ENCODE data around the gene CYP46A1.

CYP46A1 gene

DNA sequence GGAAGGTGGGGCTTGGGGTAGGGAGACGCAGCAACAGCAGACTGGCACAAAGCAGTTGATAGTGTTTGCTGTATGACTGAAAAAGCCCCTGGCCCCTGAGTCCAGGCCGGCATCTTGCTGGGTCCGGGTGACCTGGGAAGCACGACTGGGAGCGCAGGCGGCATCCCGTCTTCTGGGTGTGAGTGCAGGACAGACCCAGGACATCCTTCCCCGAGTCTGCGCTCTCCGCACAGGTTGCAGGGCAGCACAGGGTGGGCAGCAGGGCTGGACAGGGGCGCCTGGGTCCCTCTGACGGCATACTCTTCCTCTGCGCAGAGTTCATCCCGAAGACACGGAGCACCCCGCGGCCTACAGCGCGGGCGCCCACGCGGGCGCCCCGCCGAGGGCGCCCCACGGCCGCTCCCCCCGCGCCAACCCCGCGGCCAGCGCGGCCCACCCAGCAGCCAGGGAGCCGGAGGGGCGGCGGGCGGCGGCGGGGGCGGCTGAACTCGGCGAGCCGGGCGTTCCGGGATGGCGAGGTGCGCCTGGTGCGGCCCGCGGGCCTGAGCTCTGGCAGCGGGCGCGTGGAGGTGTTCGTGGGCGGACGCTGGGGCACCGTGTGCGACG, 9.2 kb upstream of the CYP46A1 start:
- Histone ChIP-seq H3K36me3 (ENCODE audit: control insufficient read depth, insufficient read depth, low read length) (peaks cover 2% of the 10 kb centered on the region; the same call in 1 of the 2 replicates), H3K4me1 (ENCODE audit: control insufficient read depth, insufficient read depth, low read length) (peaks cover 35% of the 10 kb centered on the region), H3K9me3 (ENCODE audit: control insufficient read depth, insufficient read depth, low read depth, low read length) (peaks cover 24% of the 10 kb centered on the region), H3K27me3 (ENCODE audit: control insufficient read depth, insufficient read depth, low read length) (no peaks in the 10 kb centered on the region), H3K4me3 (ENCODE audit: low read depth, low read length) (no peak overlapping the region), H3K27ac (ENCODE audit: low read depth, low read length) (no peak overlapping the region), H3K9ac (ENCODE audit: low read length) (no peak overlapping the region)

DNA sequence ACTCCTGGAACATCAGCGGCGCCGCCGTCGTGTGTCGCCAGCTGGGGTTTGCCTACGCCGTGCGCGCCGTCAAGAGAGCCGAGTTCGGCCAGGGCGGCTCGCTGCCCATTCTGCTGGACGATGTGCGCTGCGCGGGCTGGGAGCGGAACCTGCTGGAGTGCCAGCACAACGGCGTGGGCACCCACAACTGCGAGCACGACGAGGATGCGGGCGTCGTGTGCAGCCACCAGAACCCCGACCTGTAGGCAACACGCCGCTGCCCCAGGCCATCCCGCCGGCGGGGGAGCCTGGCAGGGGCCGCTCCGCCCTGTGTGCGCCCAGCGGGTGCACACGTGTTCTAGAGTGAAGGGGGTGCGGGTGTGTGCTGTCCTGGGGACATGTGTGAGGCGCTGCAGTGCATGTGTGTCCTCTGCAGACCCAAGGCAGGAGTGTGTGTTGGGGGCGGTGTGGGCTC, 8.7 kb upstream of the CYP46A1 start:
- peaks cover 24% of the 10 kb centered on the region for H3K9me3 ChIP-seq (ENCODE audit: control insufficient read depth, insufficient read depth, low read depth, low read length)
- no peak overlapping the region for H3K27ac ChIP-seq (ENCODE audit: low read depth, low read length)
- no peak overlapping the region for H3K9ac ChIP-seq (ENCODE audit: low read length)
- peaks cover 34% of the 10 kb centered on the region for H3K4me1 ChIP-seq (ENCODE audit: control insufficient read depth, insufficient read depth, low read length)
- no peaks in the 10 kb centered on the region for H3K27me3 ChIP-seq (ENCODE audit: control insufficient read depth, insufficient read depth, low read length)
- peaks cover 2% of the 10 kb centered on the region; the same call in 1 of the 2 replicates for H3K36me3 ChIP-seq (ENCODE audit: control insufficient read depth, insufficient read depth, low read length)
- no peak overlapping the region for H3K4me3 ChIP-seq (ENCODE audit: low read depth, low read length)

DNA sequence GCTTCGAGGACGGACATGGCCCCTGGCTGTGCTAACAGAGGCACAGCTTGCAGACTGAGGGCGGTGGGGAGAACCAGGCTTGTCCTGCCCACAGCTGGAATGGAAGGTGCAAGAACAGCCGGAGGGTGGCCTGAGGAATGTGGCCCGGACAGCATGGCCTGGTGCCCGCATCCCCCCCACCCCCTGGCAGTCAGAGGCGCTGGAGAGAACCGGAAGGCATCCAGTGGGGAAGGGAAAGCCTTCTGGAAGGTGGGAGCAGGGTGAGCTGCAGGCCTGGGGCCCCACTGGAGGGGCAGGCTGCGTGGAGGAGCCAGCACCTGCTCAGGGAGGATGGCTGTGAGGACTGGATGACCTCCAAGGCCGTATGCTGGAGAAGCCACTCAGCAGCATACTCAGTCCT, 8.1 kb upstream of the CYP46A1 start:
- Histone ChIP-seq H3K27ac (ENCODE audit: low read depth, low read length) (no peak overlapping the region), H3K9ac (ENCODE audit: low read length) (no peak overlapping the region), H3K27me3 (ENCODE audit: control insufficient read depth, insufficient read depth, low read length) (no peaks in the 10 kb centered on the region), H3K4me3 (ENCODE audit: low read depth, low read length) (no peak overlapping the region), H3K36me3 (ENCODE audit: control insufficient read depth, insufficient read depth, low read length) (peaks cover 2% of the 10 kb centered on the region; the same call in 1 of the 2 replicates), H3K9me3 (ENCODE audit: control insufficient read depth, insufficient read depth, low read depth, low read length) (peaks cover 24% of the 10 kb centered on the region), H3K4me1 (ENCODE audit: control insufficient read depth, insufficient read depth, low read length) (peaks cover 28% of the 10 kb centered on the region)

DNA sequence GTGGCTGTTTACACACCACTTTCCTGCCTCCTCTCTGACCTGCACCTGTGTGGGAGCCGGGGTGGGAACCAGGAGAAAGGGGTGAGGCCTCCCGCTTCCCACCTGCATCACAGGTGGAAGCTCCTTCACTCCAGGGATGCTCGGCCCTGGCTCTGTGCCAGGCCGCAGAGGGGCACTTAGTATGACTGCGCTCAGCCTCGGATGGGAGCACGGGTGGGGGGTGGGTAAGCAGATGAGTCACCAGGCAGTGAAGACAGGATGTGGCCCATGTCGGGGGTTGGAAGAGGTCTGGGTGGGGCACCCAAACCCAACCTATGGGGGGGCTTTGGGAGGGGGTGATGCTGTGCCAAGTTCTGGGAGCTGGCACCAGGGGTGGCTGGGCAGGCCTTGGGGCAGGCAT, 7.4 kb upstream of the CYP46A1 start:
- H3K9ac ChIP-seq (ENCODE audit: low read length): no peak overlapping the region
- peaks cover 2% of the 10 kb centered on the region; the same call in 1 of the 2 replicates for H3K36me3 ChIP-seq (ENCODE audit: control insufficient read depth, insufficient read depth, low read length)
- no peak overlapping the region for H3K27ac ChIP-seq (ENCODE audit: low read depth, low read length)
- no peak overlapping the region for H3K4me3 ChIP-seq (ENCODE audit: low read depth, low read length)
- peaks cover 24% of the 10 kb centered on the region for H3K9me3 ChIP-seq (ENCODE audit: control insufficient read depth, insufficient read depth, low read depth, low read length)
- H3K4me1 ChIP-seq (ENCODE audit: control insufficient read depth, insufficient read depth, low read length): peaks cover 21% of the 10 kb centered on the region
- no peaks in the 10 kb centered on the region for H3K27me3 ChIP-seq (ENCODE audit: control insufficient read depth, insufficient read depth, low read length)

DNA sequence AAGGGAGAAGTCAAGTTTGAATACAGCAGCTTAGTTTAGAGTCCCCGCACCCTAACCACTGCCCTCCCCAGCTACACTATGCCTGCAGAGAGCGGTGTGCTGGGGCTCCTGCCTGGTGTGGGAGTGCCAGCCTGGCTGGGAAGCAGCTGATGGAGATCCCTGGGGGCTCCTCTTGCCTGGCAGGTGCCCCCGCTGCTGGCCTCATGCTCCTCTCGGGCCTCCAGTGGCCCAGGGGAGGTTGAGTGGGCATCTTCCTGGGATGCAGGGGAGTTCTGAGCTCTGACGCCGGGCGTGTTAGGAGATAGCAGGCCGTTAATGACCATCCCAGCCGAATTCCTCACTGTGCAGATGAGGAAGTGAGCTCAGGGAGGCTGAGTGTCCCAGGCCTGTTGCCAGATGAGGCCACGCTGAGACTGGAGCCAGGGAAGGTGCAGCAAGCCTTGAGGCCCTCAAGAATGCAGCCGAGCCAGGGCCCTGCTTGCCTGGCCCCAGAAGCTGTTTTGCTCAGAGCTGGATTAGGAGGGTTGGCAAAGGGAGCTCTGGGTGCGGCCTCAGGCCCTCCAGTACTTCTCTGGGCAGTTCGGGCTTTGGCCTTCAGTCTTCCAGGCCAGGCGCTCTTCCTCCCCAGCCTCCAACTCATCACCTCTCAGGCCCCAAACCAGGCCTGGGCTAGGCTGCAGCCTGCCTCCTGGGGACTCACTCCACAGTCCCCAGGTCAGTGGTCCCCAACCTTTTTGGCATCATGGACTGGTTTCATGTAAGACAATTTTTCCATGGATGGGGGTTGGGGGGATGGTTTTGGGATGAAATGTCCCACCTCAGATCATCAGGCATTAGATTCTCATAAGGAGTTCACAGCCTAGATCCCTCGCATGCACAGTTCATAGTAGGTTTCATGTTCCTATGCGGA, 6.6 kb upstream of the CYP46A1 start:
- H3K9ac ChIP-seq (ENCODE audit: low read length): no peak overlapping the region
- H3K4me1 ChIP-seq (ENCODE audit: control insufficient read depth, insufficient read depth, low read length): peaks cover 15% of the 10 kb centered on the region
- no peak overlapping the region for H3K27ac ChIP-seq (ENCODE audit: low read depth, low read length)
- no peak overlapping the region for H3K4me3 ChIP-seq (ENCODE audit: low read depth, low read length)
- peaks cover 24% of the 10 kb centered on the region for H3K9me3 ChIP-seq (ENCODE audit: control insufficient read depth, insufficient read depth, low read depth, low read length)
- peaks cover 2% of the 10 kb centered on the region; the same call in 1 of the 2 replicates for H3K36me3 ChIP-seq (ENCODE audit: control insufficient read depth, insufficient read depth, low read length)
- H3K27me3 ChIP-seq (ENCODE audit: control insufficient read depth, insufficient read depth, low read length): no peaks in the 10 kb centered on the region

DNA sequence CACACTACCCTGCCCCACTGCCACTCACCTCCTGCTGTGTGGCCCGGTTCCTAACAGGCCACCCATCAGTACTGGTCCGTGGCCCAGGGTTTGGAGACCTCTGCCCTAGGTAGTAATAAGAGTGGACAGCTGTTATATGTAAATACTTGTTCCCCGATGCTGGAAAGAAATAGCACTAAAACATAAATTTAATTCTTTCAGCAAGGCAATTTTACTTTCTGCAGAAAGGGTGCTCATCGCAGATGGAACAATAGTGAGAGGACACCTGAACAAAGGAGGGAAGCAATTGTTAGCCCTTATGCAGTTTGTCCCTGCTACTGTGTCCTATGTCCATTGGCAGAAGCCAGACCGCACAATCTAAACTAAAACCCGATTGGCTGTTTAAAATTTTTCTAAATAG, 5.9 kb upstream of the CYP46A1 start:
- peaks cover 2% of the 10 kb centered on the region; the same call in 1 of the 2 replicates for H3K36me3 ChIP-seq (ENCODE audit: control insufficient read depth, insufficient read depth, low read length)
- peaks cover 24% of the 10 kb centered on the region for H3K9me3 ChIP-seq (ENCODE audit: control insufficient read depth, insufficient read depth, low read depth, low read length)
- no peaks in the 10 kb centered on the region for H3K27me3 ChIP-seq (ENCODE audit: control insufficient read depth, insufficient read depth, low read length)
- H3K4me1 ChIP-seq (ENCODE audit: control insufficient read depth, insufficient read depth, low read length): peaks cover 13% of the 10 kb centered on the region
- H3K27ac ChIP-seq (ENCODE audit: low read depth, low read length): no peak overlapping the region
- H3K4me3 ChIP-seq (ENCODE audit: low read depth, low read length): no peak overlapping the region
- H3K9ac ChIP-seq (ENCODE audit: low read length): no peak overlapping the region

DNA sequence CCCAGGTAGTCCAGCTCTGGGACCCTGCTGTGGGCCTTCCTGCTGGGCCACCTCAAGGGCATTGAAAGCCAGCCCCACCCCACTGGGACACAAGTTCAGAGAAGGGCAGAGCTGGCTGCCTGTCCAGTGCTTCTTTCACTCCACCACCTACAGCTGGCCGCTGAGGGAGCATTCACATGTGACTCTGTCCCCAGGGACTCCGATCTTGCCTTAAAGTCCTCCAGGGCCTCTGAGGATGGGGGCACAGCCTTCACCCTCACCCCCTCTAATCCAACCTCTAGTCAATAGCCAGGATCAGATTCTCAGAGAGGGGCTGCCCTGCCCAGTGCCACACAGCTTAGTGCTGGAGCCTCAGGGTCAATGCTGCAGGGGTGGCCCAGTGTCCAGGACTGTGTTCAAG, 5.0 kb upstream of the CYP46A1 start:
- Histone ChIP-seq H3K4me1 (ENCODE audit: control insufficient read depth, insufficient read depth, low read length) (peaks cover 11% of the 10 kb centered on the region; the same call in 1 of the 2 replicates), H3K9me3 (ENCODE audit: control insufficient read depth, insufficient read depth, low read depth, low read length) (peaks cover 24% of the 10 kb centered on the region), H3K4me3 (ENCODE audit: low read depth, low read length) (no peak overlapping the region), H3K27ac (ENCODE audit: low read depth, low read length) (no peak overlapping the region), H3K27me3 (ENCODE audit: control insufficient read depth, insufficient read depth, low read length) (no peaks in the 10 kb centered on the region), H3K36me3 (ENCODE audit: control insufficient read depth, insufficient read depth, low read length) (peaks cover 2% of the 10 kb centered on the region; the same call in 1 of the 2 replicates), H3K9ac (ENCODE audit: low read length) (no peak overlapping the region)

DNA sequence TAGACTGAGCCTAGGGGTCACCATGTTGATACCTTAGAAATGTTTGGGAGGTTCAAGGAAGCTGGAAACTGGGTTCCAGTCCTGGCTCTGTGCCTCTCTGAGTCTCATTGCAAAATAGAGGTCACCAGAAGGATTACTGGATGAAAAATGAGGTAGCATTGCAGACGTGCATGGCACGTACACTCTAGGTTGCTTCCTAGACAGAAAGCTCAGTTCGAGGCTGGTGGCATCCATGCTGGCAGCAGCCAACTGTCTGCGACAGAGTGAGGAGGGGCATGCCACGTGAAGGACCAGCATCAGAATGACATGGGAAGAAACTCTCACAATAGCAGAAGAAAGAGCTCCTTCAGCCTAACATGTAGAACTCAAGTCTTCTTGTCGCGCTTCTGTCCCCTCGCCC, 4.6 kb upstream of the CYP46A1 start:
- H3K4me1 ChIP-seq (ENCODE audit: control insufficient read depth, insufficient read depth, low read length): peaks cover 11% of the 10 kb centered on the region; the same call in 1 of the 2 replicates
- H3K27ac ChIP-seq (ENCODE audit: low read depth, low read length): no peak overlapping the region
- H3K9me3 ChIP-seq (ENCODE audit: control insufficient read depth, insufficient read depth, low read depth, low read length): peaks cover 24% of the 10 kb centered on the region
- H3K27me3 ChIP-seq (ENCODE audit: control insufficient read depth, insufficient read depth, low read length): no peaks in the 10 kb centered on the region
- H3K4me3 ChIP-seq (ENCODE audit: low read depth, low read length): no peak overlapping the region
- H3K36me3 ChIP-seq (ENCODE audit: control insufficient read depth, insufficient read depth, low read length): peaks cover 2% of the 10 kb centered on the region; the same call in 1 of the 2 replicates
- H3K9ac ChIP-seq (ENCODE audit: low read length): no peak overlapping the region

DNA sequence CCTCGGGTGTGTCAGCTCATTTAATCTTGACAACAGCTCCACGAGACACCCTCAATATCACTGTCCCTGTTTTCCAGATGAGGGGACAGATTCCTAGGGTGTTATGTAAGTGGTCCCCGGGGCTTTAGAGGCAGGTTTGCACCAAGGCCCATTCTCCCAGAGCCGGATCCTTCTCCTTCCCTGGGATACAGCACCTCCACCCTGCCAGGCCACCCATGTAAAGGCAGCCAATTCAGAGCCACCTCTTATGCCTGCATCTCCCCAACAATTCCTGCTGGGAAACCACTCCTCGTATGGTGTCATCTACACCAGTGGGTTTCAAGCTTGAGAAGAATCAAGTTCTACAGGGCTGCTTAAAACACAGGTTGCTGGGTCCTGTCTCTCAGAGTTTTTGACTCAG, 4.1 kb upstream of the CYP46A1 start:
- H3K27ac ChIP-seq (ENCODE audit: low read depth, low read length): no peak overlapping the region
- H3K4me3 ChIP-seq (ENCODE audit: low read depth, low read length): no peak overlapping the region
- H3K9ac ChIP-seq (ENCODE audit: low read length): no peak overlapping the region
- H3K36me3 ChIP-seq (ENCODE audit: control insufficient read depth, insufficient read depth, low read length): peaks cover 2% of the 10 kb centered on the region; the same call in 1 of the 2 replicates
- peaks cover 24% of the 10 kb centered on the region for H3K9me3 ChIP-seq (ENCODE audit: control insufficient read depth, insufficient read depth, low read depth, low read length)
- H3K27me3 ChIP-seq (ENCODE audit: control insufficient read depth, insufficient read depth, low read length): no peaks in the 10 kb centered on the region
- peaks cover 14% of the 10 kb centered on the region; the same call in 1 of the 2 replicates for H3K4me1 ChIP-seq (ENCODE audit: control insufficient read depth, insufficient read depth, low read length)

DNA sequence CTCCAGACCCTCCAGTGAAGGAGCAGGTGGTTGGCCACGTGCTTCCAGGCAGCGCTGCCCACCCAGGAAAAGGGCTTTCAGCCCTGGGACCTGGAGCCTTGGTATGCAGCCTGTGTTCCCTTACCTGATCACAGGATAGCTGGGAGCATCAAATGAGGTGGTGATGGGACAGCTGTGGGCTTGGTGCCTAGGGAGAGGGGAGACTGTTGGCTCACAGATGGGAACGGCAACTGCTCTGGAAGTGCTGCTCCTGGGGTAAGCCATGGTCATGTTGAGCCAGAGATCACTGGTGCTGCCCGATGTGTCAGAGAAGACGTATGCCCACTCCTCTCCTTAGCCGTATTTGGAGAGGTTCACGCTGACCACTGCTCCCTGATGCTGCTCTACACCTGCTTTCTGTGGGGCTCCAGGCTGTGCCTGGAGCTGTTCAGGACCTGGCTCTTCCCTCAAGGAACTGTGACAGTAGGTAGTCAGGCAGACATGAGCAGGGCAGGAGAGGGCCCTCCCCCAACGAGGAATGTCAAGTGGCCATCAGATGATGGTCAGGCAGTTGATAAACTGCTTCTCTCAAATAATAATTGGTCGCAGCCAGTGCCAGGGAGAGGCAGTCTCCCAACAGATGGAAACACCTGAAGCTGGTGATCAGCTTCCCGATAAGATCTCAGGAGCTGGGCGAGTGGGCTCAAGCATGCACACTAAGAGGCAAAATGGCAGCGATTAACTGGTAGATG, 2.8 kb upstream of the CYP46A1 start:
- Histone ChIP-seq H3K36me3 (ENCODE audit: control insufficient read depth, insufficient read depth, low read length) (peaks cover 2% of the 10 kb centered on the region; the same call in 1 of the 2 replicates), H3K9ac (ENCODE audit: low read length) (no peak overlapping the region), H3K4me3 (ENCODE audit: low read depth, low read length) (no peak overlapping the region)

More for the DNA sequence above, 2.8 kb upstream of the CYP46A1 start:
- Histone ChIP-seq H3K27me3 (ENCODE audit: control insufficient read depth, insufficient read depth, low read length) (peaks cover 9% of the 10 kb centered on the region; the same call in 1 of the 2 replicates), H3K4me1 (ENCODE audit: control insufficient read depth, insufficient read depth, low read length) (peaks cover 10% of the 10 kb centered on the region; the same call in 1 of the 2 replicates), H3K27ac (ENCODE audit: low read depth, low read length) (no peak overlapping the region), H3K9me3 (ENCODE audit: control insufficient read depth, insufficient read depth, low read depth, low read length) (peaks cover 24% of the 10 kb centered on the region)
